ENCODE data around the gene RIT1. TPM values are rescaled to one million over a fixed set of nuclear protein-coding genes. Genes with fewer than 3 reads are reported as not detected.

Gene RIT1
- polyA plus RNA-seq, 1 donor from 2014 or later: 83.5 TPM

DNA sequence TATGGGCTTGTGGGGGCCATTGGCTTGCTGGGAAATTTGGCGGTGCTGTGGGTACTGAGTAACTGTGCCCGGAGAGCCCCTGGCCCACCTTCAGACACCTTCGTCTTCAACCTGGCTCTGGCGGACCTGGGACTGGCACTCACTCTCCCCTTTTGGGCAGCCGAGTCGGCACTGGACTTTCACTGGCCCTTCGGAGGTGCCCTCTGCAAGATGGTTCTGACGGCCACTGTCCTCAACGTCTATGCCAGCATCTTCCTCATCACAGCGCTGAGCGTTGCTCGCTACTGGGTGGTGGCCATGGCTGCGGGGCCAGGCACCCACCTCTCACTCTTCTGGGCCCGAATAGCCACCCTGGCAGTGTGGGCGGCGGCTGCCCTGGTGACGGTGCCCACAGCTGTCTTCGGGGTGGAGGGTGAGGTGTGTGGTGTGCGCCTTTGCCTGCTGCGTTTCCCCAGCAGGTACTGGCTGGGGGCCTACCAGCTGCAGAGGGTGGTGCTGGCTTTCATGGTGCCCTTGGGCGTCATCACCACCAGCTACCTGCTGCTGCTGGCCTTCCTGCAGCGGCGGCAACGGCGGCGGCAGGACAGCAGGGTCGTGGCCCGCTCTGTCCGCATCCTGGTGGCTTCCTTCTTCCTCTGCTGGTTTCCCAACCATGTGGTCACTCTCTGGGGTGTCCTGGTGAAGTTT is 30.8 kb upstream of the RIT1 start:
- no peak overlapping the region for H3K4me3 ChIP-seq (ENCODE audit: low read length)
- H4K20me1 ChIP-seq (ENCODE audit: insufficient read depth): no peaks in the 10 kb centered on the region
- no peaks in the 10 kb centered on the region for H3K9me3 ChIP-seq (ENCODE audit: low read length)
- H3F3A ChIP-seq (ENCODE audit: insufficient read depth, low read length, poor library complexity, severe bottlenecking): no peaks in the 10 kb centered on the region
- no peak overlapping the region for H3K4me2 ChIP-seq (ENCODE audit: low read length)
- no peak overlapping the region for H3K27ac ChIP-seq (ENCODE audit: low read length)
- TF ChIP-seq SMC3 (conservative IDR thresholded peaks at IDR 0.05; ENCODE audit: poor library complexity) (no peak), TAF1 (IDR thresholded peaks at IDR 0.05; ENCODE audit: low read depth) (no peak), EP300 (conservative IDR thresholded peaks at IDR 0.05; ENCODE audit: poor library complexity, severe bottlenecking) (no peak), EZH2 (IDR thresholded peaks at IDR 0.05; ENCODE audit: borderline replicate concordance, insufficient read depth, low read length, poor library complexity, severe bottlenecking) (no peak), MXI1 (conservative IDR thresholded peaks at IDR 0.05; ENCODE audit: poor library complexity, severe bottlenecking) (no peak), RAD21 (conservative IDR thresholded peaks at IDR 0.05) (no peak)
- TF ChIP-seq, protein P1, sequence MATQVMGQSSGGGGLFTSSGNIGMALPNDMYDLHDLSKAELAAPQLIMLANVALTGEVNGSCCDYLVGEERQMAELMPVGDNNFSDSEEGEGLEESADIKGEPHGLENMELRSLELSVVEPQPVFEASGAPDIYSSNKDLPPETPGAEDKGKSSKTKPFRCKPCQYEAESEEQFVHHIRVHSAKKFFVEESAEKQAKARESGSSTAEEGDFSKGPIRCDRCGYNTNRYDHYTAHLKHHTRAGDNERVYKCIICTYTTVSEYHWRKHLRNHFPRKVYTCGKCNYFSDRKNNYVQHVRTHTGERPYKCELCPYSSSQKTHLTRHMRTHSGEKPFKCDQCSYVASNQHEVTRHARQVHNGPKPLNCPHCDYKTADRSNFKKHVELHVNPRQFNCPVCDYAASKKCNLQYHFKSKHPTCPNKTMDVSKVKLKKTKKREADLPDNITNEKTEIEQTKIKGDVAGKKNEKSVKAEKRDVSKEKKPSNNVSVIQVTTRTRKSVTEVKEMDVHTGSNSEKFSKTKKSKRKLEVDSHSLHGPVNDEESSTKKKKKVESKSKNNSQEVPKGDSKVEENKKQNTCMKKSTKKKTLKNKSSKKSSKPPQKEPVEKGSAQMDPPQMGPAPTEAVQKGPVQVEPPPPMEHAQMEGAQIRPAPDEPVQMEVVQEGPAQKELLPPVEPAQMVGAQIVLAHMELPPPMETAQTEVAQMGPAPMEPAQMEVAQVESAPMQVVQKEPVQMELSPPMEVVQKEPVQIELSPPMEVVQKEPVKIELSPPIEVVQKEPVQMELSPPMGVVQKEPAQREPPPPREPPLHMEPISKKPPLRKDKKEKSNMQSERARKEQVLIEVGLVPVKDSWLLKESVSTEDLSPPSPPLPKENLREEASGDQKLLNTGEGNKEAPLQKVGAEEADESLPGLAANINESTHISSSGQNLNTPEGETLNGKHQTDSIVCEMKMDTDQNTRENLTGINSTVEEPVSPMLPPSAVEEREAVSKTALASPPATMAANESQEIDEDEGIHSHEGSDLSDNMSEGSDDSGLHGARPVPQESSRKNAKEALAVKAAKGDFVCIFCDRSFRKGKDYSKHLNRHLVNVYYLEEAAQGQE (IDR thresholded peaks at IDR 0.05; ENCODE audit: borderline replicate concordance): no peak
- no peaks in the 10 kb centered on the region for H3K79me2 ChIP-seq (replicated peaks; ENCODE audit: insufficient read depth, low read length)
- no peak overlapping the region for H2AFZ ChIP-seq (ENCODE audit: low read depth, low read length)
- H3K27me3 ChIP-seq (ENCODE audit: insufficient read depth, low read depth, low read length): no peaks in the 10 kb centered on the region
- no peaks in the 10 kb centered on the region for H3K9me2 ChIP-seq (ENCODE audit: insufficient read depth, low read length)
- H3K36me3 ChIP-seq (ENCODE audit: insufficient read depth, low read length): no peaks in the 10 kb centered on the region
- H3K9ac ChIP-seq (ENCODE audit: low read length): no peak overlapping the region

GRCh38 chr1:155940993-155941844 is 30.1 kb upstream of the RIT1 start, which contains the start of gene RXFP4:
TSS of gene RXFP4 (plus strand) at chr1:155941638. CDS start at chr1:155941710, 72 bp downstream.
- Histone ChIP-seq H3K9me2 (ENCODE audit: insufficient read depth, low read length) (no peaks in the 10 kb centered on the region), H3K27ac (ENCODE audit: low read length) (no peak within 1 kb of the TSS), H3K9me3 (ENCODE audit: low read length) (no peaks in the 10 kb centered on the region), H4K20me1 (ENCODE audit: insufficient read depth) (no peaks in the 10 kb centered on the region), H2AFZ (ENCODE audit: low read depth, low read length) (no peak within 1 kb of the TSS), H3K4me3 (ENCODE audit: low read length) (no peak within 1 kb of the TSS), H3K4me2 (ENCODE audit: low read length) (no peak within 1 kb of the TSS), H3F3A (ENCODE audit: insufficient read depth, low read length, poor library complexity, severe bottlenecking) (no peaks in the 10 kb centered on the region), H3K9ac (ENCODE audit: low read length) (no peak within 1 kb of the TSS), H3K36me3 (ENCODE audit: insufficient read depth, low read length) (no peaks in the 10 kb centered on the region), H3K79me2 (replicated peaks; ENCODE audit: insufficient read depth, low read length) (no peaks in the 10 kb centered on the region), H3K27me3 (ENCODE audit: insufficient read depth, low read depth, low read length) (no peaks in the 10 kb centered on the region)
- TF ChIP-seq MXI1 (conservative IDR thresholded peaks at IDR 0.05; ENCODE audit: poor library complexity, severe bottlenecking) (no peak), SMC3 (conservative IDR thresholded peaks at IDR 0.05; ENCODE audit: poor library complexity) (no peak), TAF1 (IDR thresholded peaks at IDR 0.05; ENCODE audit: low read depth) (no peak), EZH2 (IDR thresholded peaks at IDR 0.05; ENCODE audit: borderline replicate concordance, insufficient read depth, low read length, poor library complexity, severe bottlenecking) (no peak)

Measured in neural cell (in vitro differentiated cells).